ENCODE measurements around the gene ZNF407.

The ZNF407 gene

DNA sequence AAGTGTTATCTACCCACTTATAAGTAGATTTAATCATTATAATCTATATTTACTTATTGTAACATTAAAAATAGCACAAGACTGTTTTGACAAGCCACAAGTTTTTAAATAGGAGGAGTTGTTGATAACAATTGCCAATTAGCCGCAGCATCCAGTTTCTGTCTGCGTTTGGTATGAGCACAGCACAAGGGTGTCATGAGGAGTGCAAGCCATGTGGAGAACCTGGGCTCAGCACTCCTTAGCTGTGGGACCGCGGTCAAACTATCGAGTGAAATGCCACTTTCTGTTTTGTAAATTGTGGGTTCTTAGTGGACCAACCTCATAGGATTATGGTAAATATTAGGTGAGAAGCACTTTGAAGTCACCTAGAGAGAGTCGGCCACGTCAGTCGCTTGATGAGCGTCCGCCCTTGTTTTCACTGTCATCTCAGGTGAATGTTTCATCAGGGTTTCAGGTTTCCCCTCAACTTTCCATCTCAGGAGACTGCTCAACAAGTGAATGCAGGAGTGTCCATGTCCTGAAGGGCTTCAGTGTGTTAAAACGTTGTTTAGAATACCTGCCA, 294.5 kb downstream of the ZNF407 start:
- DNase-seq (ENCODE audit: low read depth) = no peak

DNA sequence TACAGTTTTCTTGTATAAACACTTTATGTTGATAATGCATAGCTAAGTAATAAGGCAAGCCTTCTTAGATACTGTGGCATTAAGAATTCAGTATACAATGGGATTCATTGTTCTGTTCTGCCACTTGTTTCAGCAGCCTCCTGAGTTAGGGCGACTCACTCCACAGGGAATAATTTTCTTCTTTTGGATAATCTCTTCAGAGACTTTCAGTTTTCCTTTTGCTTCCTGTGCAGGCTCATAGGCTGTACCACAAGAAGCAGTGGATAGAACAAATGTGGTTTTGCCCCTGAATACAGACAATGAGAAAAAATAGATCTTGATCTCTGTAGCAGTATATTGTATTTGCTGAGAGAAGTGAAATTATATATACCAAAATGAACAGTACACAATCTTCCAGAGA, 298.0 kb downstream of the ZNF407 start:
- DNase-seq (ENCODE audit: low read depth) = no peak

DNA sequence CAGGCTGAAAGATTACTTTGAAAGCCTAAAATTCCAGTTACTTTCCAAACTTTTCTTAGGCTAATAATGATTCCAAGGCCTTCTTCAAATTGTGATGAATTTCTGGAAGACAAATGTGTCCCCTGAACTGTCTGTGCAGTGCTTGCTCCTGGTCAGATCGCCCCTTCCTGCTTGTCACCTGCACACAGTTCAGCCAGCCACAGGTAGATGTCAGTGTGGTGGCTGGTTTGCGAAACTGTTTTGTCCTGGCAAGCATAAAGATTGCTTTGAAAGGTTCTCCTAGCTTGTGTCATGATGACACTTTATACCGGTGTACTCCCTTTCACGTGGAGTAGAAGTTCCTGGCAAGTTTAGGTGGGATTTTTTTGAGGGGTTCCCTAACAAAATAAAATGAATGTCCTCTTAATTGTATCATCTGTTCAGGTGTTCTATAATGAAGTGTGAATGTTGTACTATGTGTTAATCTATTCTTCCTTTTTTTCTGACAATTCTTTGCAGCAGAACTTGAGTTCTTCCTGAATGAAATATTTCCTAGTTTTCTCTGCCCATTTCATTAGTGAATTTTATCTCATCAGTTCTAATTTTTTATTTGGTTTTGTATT, 298.8 kb downstream of the ZNF407 start:
- no peak for DNase-seq (ENCODE audit: low read depth)

DNA sequence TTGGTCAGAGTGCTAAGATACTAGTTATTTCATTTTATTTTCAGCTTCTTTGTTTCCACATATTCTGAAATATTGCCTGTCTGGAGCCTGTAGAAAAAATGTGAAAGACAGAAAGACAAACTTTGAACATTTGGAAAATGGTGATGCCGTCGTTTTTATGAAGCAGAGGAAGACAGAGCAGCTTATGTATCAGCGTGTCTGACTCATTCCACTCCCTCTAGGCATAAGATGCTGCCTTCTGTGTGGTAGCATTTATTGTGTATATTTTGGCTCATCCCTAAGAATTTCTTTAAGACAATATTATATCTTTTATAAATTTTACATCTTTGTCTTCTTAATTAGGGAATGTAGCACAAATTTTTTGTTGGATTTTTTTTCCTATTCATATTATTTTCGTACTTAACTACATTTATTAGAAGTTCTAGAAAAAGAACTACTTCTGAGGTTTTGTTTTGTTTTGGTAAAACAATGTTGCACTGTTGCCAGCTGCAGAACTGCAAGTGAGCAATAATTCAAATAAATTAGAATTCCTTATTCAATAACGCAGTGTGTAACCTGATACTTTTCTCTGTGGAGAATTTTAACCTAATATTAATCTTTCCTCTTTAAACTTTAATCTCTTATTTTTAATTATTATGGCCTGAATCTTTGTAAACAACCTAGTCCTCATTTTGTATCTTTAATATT, 300.4 kb downstream of the ZNF407 start:
- DNase-seq (ENCODE audit: low read depth) = peak; percentile 10

DNA sequence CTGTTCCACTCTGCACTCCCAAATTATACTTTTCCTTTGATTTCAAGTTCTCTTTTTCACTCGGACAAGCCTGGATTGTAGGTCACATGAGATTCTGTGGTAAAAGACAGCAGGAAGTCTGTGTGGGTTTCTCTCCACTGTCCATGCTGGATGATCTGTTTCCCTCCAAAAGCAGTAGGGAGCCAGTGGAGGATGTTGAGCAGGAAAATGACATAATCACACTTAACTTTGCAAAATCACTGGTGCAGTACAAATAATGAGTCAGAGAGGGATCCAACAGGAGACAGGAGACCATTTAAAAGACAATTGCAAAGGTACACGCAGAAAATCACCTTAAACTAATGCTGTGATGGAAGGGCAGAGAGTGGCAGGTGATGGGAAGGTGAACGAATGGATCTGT, 301.3 kb downstream of the ZNF407 start:
- peak; percentile 8 for DNase-seq (ENCODE audit: low read depth)

DNA sequence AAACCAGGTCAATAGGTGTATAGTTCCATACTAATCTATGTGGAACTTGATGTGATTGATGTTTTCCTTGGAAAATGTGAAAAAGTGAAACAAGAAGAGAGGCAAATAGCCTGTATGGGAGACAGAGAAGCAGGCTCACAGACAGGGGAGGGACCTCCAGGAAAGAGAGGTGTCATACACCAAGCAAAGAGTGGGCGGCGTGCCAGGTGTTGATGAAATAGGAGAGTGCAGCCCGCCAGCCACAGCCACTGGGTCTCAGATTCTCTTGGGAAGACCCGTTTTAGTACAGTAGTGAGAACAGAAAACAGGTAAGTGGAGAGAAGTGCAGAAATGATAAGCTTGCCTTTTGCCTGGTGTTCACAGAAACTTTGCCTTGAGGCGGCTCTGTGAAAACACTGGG, 301.9 kb downstream of the ZNF407 start:
- DNase-seq (ENCODE audit: low read depth) = no peak

DNA sequence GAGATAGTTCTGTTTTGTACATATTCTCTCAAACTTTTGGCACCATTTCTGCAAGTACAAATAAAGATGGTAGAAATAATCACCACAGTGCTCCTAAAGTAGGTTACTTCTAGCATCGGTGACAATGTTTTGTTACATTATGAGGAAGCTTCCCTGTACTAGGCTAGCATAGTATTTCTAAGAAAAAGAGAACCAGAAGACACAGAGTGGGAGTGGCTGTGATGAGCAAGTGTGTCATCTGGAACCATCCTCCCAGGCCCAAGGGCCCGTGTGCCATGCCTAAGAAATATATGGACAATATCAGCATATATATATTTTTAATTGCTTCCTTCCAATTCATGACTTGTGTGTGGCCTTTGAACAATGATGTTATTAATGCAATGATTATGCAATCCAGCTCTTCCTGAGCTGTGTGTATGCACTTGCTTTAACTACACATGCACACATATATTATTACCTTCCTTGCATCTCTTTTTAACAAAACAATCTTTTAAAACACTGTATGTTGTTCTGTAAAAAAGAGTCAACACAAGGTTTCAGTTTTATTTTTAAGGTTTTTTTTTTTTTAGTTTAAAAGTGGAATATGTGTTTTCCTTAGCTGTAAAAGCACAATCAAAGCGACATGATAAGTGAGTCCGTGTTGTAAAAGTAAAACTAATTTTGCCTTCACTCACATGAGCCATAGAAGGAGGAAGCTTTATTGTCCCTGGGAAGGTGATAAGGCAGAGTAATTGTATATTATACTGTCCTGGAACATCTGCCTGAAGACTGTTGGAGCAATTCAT, 303.9 kb downstream of the ZNF407 start:
- no peak for DNase-seq (ENCODE audit: low read depth)

DNA sequence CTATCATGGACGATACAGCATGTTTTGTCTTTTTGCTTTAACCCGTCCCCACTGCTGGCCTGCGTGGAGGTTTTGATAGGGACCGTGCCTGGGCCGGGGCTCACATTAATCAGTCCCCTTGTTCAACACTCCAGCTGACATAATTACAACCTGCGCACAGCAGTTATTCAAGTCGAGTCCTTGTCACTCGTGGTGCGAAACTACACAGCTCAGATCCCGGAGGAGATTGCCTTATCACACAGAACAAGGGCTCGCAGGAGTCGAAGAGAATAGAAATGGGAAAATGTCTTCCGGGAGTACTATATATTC, 304.4 kb downstream of the ZNF407 start:
- no peak for DNase-seq (ENCODE audit: low read depth)

DNA sequence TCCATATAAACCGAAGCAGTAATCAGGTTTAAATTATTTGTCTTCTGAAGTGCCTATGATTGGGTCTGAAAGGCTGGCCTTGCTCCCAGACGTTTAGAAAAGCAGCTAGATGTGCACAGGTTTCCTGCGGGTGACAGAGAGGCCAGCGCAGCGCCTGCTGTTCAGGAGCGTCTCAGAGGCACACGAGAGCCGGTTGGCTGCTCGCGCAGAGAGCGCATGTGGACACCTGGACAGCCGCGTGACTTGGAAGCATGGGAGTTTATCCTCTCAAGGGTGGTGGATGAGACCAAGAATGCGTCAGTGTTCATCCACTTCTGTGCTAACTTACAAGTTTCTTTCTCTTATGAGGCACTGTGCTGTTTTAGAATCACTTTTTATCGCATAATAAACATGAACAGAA, 307.6 kb downstream of the ZNF407 start:
- no peak for DNase-seq (ENCODE audit: low read depth)

DNA sequence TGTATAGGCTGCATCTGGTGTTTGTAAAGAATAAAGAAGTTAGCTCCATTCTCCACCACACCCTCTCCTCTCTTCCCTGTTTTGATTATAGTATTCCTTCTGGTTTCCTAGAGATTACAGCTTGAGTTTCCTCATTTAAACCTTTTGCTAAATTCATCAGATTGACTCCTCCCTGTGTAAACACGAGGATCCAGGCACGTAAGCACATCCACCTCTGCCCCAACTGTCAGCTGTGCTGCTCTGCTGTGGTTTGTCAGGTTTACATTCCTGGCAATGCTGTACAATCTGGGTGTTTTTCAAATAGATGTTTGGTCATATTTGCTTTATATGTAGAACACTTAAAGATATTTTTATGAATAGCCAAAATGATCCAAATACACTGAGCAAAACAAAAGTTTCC, 308.5 kb downstream of the ZNF407 start:
- DNase-seq (ENCODE audit: low read depth) = no peak

DNA sequence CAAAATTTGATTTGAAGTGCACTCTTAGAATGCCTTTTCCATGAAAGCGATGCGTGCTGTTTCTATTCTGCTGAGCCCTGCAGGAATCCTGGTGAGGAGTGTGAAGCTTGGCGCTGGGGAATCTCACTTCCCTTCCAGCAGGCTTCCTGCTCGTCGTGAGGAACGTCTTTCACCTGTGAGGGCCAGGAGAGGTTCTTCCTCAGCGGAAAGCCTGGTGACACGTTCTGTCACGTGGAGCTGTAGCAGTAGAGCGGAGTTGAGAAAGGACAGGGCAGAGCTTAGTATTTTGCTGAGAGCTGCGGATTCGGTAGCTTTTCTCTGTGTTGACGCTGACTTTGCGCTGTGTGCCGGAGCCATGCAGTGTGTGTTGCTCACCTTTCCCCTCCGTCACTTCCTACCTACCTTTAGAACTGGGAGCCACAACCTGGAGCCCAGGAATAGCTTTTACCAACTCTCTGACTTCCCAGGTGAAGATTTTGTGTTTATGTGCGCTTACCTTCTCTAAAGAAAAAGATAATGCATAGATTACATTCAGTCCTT, 316.5 kb downstream of the ZNF407 start:
- no peak for DNase-seq (ENCODE audit: low read depth)

DNA sequence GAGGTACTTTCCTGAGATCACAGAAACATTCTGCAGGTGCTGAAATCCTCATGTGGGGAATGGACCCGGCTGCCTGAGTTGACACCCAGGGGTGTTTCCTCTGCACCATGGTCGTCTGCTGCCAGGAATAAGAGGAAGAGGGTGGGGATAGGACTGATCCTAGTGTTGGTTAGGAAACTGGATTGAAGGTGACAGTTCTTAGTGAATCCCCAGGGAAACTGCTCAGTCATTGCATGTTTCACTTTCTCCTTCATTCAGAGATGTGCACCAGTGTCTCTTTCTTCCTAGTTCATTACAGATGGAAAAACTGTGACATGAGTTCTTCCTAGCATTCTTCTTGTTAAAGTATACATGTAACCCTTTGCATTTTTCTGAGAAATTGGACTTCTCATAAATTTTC, 317.0 kb downstream of the ZNF407 start:
- no peak for DNase-seq (ENCODE audit: low read depth)

DNA sequence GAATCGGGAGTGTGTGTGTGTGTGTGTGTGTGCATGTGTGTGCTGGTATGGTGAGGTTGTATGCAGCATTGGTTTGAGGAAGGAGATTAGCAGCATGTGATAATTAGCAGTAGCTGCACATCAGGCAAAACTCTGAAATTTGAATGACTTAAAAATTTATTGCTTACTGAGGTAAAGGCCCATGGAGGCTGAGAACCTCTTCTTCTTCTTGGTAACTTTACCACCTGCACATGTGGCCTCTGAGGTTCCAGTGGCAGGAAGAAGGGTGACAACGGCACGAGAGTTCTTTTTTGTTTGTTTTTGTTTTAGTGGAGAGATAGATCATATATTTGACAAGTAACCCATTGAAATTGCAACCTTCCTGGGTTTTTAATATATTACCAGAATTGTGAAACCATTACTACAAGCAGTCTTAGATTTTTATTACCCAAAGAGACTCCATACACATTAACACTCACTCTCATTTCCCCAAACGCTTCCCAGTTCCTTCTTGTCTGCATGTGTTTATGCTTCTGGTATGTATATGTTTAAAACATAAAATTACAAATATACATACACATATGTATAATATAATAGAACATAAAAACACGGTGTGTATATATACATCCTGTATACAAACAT, 319.2 kb downstream of the ZNF407 start:
- DNase-seq (ENCODE audit: low read depth) = no peak

DNA sequence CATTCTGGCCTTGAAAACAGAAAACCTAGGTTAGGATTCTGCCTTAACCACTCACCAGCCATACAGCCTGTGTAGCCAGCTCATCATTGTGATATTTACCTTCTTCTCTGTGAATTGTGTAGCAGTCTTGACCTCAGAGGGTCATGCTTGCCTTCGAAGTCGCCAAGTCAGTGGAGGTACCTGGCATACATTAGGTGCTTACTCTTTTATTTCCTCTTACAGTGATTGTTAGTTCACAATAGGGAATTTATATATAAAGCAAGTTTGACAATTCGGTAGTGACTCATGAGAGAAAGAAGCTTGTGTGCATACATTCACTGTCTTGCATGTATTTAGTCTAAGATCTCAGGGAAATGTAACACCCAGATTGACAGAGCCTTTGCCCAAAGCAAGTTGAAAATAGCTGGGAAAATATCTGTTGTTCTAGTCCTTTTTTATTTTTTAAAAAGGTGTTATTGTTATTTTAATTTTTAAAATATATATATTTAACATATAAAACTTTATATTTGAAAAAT, 320.7 kb downstream of the ZNF407 start:
- no peak for DNase-seq (ENCODE audit: low read depth)

DNA sequence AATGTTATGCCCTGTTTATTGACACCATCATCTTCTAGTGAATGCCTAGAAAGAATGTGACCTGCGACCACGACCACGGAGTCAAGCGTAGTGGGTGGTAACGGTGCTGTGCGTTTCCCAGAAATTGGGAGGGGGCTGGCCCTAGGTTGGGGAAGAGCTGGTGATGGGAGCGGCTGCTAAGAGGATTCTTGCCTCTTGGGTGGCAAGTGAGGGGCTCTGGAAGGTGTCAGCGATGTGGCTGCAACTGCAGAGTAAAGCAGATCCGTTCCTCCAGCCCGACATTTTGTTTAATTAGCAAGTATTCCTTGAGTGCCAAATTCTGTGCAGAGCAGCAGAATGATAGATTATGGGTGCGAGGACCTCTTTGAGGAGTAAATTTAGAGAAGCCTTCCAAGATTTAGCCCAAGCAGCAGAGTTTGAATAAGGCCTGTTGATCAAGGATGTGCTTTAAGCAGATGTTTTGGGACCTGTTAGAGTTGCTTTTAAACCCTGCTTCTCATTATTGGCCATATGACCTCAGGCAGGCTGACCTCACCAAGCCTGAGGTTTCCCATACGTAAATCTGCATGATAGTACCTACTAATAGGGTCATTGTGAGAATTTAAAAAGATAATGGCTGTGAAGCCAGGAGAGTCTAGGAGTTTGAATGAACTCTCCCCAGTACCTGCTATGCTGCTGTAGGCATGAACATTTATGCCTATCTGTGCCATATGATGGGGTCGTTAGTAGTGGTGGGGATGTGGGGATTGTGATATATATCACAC, 323.6 kb downstream of the ZNF407 start:
- no peak for DNase-seq (ENCODE audit: low read depth)

DNA sequence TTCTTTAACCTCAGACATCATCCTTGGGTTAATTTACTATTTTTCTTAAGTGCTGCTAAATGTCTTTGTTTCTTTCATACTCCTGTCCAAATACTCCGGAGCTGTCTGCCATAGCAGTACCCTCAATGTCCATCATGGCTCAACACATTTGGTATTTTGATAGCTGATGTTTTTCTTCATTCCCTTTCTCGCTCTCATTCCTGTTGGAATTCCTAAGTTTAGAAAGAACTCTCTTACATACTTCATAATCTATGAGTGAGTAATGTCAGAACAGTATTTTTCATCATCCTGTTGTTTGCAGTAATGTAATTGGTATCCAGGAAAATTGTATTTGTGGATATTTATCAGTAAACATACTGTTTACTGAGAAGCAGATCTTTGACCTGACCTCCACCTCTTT, 328.4 kb downstream of the ZNF407 start:
- no peak for DNase-seq (ENCODE audit: low read depth)

DNA sequence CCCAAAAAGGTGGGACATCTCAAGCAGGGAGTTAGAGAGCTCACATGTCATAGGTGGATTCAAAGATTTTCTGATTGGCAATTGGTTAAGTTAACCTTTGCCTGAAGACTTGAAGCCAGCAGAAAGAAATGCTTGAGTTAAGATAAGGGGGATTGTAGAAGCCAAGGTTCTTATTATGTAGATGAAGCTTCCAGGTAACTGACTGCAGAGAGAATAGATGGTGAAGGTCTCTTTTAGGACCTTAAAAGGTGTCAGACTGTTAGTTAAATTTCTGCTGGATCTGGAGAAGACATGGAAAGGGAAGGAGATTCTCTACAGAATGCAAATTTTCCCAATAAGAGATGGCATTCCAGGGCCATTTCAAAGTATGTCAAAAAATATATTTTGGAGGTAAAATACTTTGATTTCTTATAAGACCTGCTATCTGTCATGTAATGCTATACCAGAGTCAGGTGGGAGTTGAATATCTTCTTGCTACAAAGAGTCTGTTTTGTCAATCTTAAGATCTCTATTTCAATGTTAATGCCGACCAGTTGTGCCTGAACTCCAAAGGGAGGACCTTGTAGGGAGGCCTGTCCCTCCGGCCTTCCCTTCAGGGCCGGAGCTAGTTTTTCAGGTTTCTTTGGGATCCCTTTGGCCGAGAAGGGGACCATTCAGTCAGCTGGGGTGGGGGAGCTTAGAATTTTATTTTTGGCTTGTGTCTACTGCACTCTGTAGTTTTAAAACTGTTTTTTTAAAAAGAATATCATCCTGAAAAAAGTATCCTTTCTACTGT, 330.7 kb downstream of the ZNF407 start:
- no peak for DNase-seq (ENCODE audit: low read depth)

DNA sequence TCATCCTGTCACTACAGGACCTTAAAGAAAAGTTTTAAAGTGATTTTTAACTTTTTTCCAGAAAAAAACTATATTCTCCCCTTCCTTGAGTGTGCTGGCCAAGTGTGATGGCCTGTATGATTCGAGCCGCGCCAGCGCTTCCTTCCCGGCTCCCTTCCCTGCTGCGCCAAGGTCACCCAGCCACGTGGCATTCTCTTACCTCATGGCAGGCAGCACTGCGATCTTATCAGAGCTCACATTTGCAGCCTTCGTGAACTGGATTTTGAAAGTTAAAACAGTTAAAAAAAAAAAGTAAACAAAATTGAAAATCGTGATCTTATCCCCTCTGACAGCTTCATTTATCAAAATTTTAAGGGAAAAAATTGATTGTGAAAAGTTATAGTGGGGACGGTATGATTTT, 331.4 kb downstream of the ZNF407 start:
- no peak for DNase-seq (ENCODE audit: low read depth)

DNA sequence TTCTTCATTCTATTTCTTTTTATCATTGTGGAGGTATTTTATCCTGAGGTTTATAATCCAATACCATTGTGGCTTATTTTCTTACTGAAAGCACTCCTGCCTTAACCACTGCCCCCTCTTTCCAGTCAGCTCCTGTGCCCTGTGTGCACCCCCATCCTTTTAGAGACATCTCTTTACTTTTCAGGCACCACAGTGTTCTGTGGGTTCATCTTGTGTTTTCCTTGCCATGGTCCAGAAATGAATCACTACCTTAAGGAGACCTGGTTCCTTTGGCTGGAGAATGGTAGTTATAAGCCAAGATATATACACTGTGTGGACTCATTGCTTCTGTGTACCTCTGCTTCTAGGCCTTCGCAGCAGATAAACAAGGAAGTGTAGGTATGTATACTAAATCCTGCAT, 332.9 kb downstream of the ZNF407 start:
- no peak for DNase-seq (ENCODE audit: low read depth)

DNA sequence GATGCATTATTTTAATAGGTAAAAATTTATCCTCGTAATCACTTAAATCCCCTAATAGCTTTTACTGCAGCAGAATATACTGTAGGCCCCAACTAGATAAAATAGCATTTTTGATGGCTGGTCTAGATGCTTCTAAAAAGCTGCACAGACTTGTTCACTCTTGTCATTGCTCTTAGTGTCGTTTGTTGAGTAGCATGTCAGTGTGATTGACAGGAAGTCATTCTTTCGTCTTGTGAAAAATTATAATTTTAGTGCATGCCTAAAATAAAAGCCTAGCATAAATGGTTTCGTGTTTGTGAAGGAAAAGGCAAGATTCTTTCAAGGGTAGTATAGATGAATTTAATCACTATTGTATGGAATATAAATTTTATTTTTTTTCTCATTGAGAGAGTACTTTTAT, 336.3 kb downstream of the ZNF407 start:
- DNase-seq (ENCODE audit: low read depth) = no peak

DNA sequence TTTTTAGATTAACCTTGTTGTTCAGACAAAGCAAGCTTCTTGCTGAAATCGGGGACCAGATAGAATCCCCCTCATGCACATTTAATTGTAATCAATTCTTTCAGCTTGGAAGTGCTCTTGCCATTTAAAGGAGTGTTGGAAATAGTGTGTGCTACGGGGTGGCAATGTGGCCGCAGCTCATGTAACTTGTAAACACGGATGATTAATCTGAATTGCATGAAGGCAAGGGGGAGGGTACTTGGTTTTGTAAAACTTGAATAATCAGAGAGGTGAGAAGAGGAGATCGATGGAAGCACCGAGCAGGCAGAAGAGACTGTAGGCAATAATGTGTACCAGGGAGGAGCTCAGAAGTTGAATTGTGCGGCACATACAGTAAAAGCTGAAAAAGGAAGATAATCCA, 337.8 kb downstream of the ZNF407 start:
- no peak for DNase-seq (ENCODE audit: low read depth)
